Spleen (tissue), 7 donors: ENCODE data around the gene OBSCN.

Experiments
- CTCF ChIP-seq, 11 experiments: fragments of 200-600 bp in 7 of 11; fragments of 450-650 bp in 4 of 11; sonication (generic) in 4 of 11; IDR thresholded peaks in 8 of 11; conservative IDR thresholded peaks in 3 of 11; 1 replicate in 7 of 11; 2 replicates in 4 of 11; pipeline versions ENCODE4 v1.4.0 to v1.8.0; 2016 to 2021; ENCODE audit warnings: antibody characterized with exemption in 11 of 11, inconsistent platforms in 4 of 11, mild to moderate bottlenecking in 1 of 11
- POLR2A ChIP-seq, 3 donors: fragments of 450-650 bp; IDR thresholded peaks; one replicate each; pipeline ENCODE4 v1.5.1; 2017; ENCODE audit warnings: antibody characterized with exemption in 3 of 3, mild to moderate bottlenecking in 1 of 3
- POLR2AphosphoS5 ChIP-seq, 3 donors: sonication (generic); formaldehyde crosslinking; IDR thresholded peaks; one replicate each; pipeline ENCODE4 v1.5.1; 2017; ENCODE audit warnings: antibody characterized with exemption in 3 of 3
- donor health status: DM: no; HTN: no; CAD: no; lungs with moderate emphysema.
- donor health status: DM: no; HTN: no; CAD: no.
- donor health status: DM: no; HTN: no; CAD: no.

GRCh38 chr1:228161362-228161761, 46.5 kb upstream of the OBSCN start:
- TF ChIP-seq CTCF (IDR thresholded peaks at IDR 0.05 in 8 of 11, conservative IDR thresholded peaks at IDR 0.05 in 3 of 11) (no peak), POLR2AphosphoS5 (IDR thresholded peaks at IDR 0.05) (no peak), POLR2A (IDR thresholded peaks at IDR 0.05) (no peak)
